Loucy (cell line): Measurements from ENCODE around the gene PAX9.

Experiments used
- H2AFZ ChIP-seq: fragments of 200-600 bp; sonication (generic); 2 replicates; pipeline ENCODE4 v1.6.0; 2016; ENCODE audit warnings: antibody characterized with exemption, mild to moderate bottlenecking, low read length, moderate library complexity
- H3F3A ChIP-seq: fragments of 200-600 bp; 2 replicates; pipeline ENCODE4 v1.6.0; 2016; ENCODE audit warnings: antibody characterized with exemption, low read depth, mild to moderate bottlenecking
- H3K27me3 ChIP-seq: fragments of 200-600 bp; sonication (generic); 2 replicates; pipeline ENCODE4 v1.6.1; 2014; ENCODE audit warnings: low read length, mild to moderate bottlenecking; ENCODE audit not compliant: insufficient read depth, poor library complexity, severe bottlenecking
- H3K36me3 ChIP-seq: fragments of 200-600 bp; sonication (generic); 2 replicates; pipeline ENCODE4 v1.6.1; 2016; ENCODE audit warnings: low read length; ENCODE audit not compliant: insufficient read depth
- H3K4me1 ChIP-seq: fragments of 200-600 bp; sonication (generic); 2 replicates; pipeline ENCODE4 v1.5.1; 2014; ENCODE audit warnings: low read length, mild to moderate bottlenecking; ENCODE audit not compliant: insufficient read depth, poor library complexity, severe bottlenecking
- H3K4me2 ChIP-seq: fragments of 200-600 bp; sonication (generic); 2 replicates; pipeline ENCODE4 v1.6.0; 2014; ENCODE audit warnings: antibody characterized with exemption, low read length, low read depth, mild to moderate bottlenecking; ENCODE audit not compliant: poor library complexity, severe bottlenecking
- H3K4me3 ChIP-seq: fragments of 200-600 bp; sonication (generic); 2 replicates; pipeline ENCODE4 v1.5.1; 2014; ENCODE audit warnings: low read length, mild to moderate bottlenecking, mixed read lengths; ENCODE audit not compliant: poor library complexity, severe bottlenecking
- H3K79me2 ChIP-seq: fragments of 200-600 bp; sonication (generic); 2 replicates; pipeline ENCODE4 v1.6.1; 2014; ENCODE audit warnings: low read length; ENCODE audit not compliant: insufficient read depth
- H3K9ac ChIP-seq: fragments of 200-600 bp; sonication (generic); 2 replicates; pipeline ENCODE4 v1.6.0; 2014; ENCODE audit warnings: mild to moderate bottlenecking, low read depth, low read length, moderate library complexity; ENCODE audit not compliant: poor library complexity, severe bottlenecking
- H3K9me2 ChIP-seq: fragments of 200-600 bp; sonication (generic); replicated peaks from 2 replicates; pipeline ENCODE4 v1.6.1; 2016; ENCODE audit warnings: low read depth, low read length, mixed read lengths
- H3K9me3 ChIP-seq: fragments of 200-600 bp; sonication (generic); 2 replicates; pipeline ENCODE4 v1.6.1; 2014; ENCODE audit warnings: mild to moderate bottlenecking, antibody characterized with exemption, low read length, low read depth; ENCODE audit not compliant: insufficient read depth
- H4K20me1 ChIP-seq: fragments of 200-600 bp; sonication (generic); 2 replicates; pipeline ENCODE4 v1.6.0; 2014; ENCODE audit warnings: antibody characterized with exemption, low read length, mild to moderate bottlenecking; ENCODE audit not compliant: insufficient read depth, poor library complexity, severe bottlenecking
- EZH2phosphoT487 ChIP-seq: fragments of 200-600 bp; IDR thresholded peaks from 2 replicates; pipeline ENCODE4 v1.6.1; 2018; ENCODE audit warnings: antibody characterized with exemption, mild to moderate bottlenecking, moderate library complexity, borderline replicate concordance
- TF ChIP-seq, protein P1 (sequence below): fragments of 200-600 bp; sonication (generic); conservative IDR thresholded peaks from 2 replicates; pipeline ENCODE4 v1.5.1; 2014; ENCODE audit warnings: mild to moderate bottlenecking, antibody characterized with exemption, low read length

Gene PAX9

DNA sequence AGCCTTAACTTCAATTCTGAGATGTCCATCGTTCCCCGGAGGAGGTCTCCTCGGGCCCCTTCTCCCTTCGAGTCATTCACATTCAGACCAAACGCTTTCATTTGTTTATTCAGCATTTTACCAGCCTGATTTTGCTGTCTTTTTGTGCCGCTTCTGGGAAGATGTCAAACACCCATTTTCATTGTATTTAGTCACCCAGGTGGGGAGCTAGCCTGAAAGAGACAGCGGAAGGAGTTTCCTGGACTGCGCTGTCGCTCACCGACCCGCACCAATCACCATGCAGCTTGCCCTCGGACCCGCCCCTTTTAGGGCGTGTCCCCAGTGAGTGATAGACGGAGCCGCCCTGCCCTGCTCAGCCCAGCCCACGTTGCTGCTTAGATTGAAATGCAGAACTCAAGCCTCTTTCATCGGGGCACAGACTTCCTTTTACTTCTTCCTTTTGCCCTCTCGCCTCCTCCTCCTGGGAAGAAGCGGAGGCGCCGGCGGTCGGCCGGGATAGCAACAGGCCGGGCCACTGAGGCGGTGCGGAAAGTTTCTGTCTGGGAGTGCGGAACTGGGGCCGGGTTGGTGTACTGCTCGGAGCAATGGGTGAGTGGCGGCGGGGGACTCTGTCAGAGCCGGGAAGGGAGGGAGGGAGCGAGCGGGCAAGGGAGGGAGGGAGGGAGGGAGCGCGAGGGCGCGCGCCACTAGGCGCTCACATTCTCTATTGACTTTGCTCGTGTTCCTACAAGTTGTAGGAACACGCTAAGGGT, at the start of gene PAX9:
TSS of gene PAX9 (plus strand) at position 355 of the 752 bp plus-strand sequence. CDS start at position 585, 230 bp downstream.
- no peak within 1 kb of the TSS for H3K9ac ChIP-seq
- H3K27me3 ChIP-seq = no peaks in the 10 kb centered on the region

DNA sequence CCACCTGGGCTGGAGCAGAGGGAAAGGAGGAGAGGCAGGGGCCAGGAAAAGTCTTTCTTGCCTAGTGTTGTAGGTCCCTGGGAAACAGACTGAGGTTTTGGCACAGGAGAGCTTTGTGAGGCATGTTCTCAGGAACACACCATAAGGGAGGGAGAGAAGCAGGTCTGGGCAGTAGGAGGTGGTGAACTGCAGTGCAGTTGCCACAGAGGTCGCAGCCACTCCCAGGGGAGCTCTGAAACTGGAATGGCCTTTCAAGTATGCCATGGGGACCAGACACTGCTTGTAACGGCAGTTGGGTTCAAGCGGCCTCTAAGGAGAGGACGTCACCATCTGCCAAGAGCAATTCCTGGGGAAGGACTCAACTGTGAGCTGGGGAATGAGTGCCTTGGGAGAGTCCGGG, 43.8 kb upstream of the PAX9 start:
- TF ChIP-seq, protein P1, sequence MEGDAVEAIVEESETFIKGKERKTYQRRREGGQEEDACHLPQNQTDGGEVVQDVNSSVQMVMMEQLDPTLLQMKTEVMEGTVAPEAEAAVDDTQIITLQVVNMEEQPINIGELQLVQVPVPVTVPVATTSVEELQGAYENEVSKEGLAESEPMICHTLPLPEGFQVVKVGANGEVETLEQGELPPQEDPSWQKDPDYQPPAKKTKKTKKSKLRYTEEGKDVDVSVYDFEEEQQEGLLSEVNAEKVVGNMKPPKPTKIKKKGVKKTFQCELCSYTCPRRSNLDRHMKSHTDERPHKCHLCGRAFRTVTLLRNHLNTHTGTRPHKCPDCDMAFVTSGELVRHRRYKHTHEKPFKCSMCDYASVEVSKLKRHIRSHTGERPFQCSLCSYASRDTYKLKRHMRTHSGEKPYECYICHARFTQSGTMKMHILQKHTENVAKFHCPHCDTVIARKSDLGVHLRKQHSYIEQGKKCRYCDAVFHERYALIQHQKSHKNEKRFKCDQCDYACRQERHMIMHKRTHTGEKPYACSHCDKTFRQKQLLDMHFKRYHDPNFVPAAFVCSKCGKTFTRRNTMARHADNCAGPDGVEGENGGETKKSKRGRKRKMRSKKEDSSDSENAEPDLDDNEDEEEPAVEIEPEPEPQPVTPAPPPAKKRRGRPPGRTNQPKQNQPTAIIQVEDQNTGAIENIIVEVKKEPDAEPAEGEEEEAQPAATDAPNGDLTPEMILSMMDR = no peak
- TF ChIP-seq EZH2phosphoT487 = no peak
- H3K9ac ChIP-seq = no peak overlapping the region
- H3K79me2 ChIP-seq = no peaks in the 10 kb centered on the region
- no peaks in the 10 kb centered on the region for H3K9me3 ChIP-seq
- H3K9me2 ChIP-seq = no peaks in the 10 kb centered on the region
- no peaks in the 10 kb centered on the region for H3F3A ChIP-seq
- H3K27me3 ChIP-seq = no peaks in the 10 kb centered on the region
- no peak overlapping the region for H2AFZ ChIP-seq
- H4K20me1 ChIP-seq = no peaks in the 10 kb centered on the region
- H3K4me3 ChIP-seq = no peak overlapping the region
- H3K4me1 ChIP-seq = peaks cover 13% of the 10 kb centered on the region
- H3K4me2 ChIP-seq = no peak overlapping the region
- H3K36me3 ChIP-seq = no peaks in the 10 kb centered on the region

More for the DNA sequence above, at the start of gene PAX9:
- no peaks in the 10 kb centered on the region for H3F3A ChIP-seq
- H4K20me1 ChIP-seq = no peaks in the 10 kb centered on the region
- TF ChIP-seq, protein P1 = no peak
- no peak for TF ChIP-seq EZH2phosphoT487
- no peaks in the 10 kb centered on the region for H3K9me3 ChIP-seq
- no peak within 1 kb of the TSS for H3K4me3 ChIP-seq
- H3K9me2 ChIP-seq = no peaks in the 10 kb centered on the region
- no peaks in the 10 kb centered on the region for H3K79me2 ChIP-seq
- H3K4me2 ChIP-seq = no peak within 1 kb of the TSS
- H3K36me3 ChIP-seq = no peaks in the 10 kb centered on the region
- H3K4me1 ChIP-seq = no peaks in the 10 kb centered on the region
- H2AFZ ChIP-seq = no peak within 1 kb of the TSS

DNA sequence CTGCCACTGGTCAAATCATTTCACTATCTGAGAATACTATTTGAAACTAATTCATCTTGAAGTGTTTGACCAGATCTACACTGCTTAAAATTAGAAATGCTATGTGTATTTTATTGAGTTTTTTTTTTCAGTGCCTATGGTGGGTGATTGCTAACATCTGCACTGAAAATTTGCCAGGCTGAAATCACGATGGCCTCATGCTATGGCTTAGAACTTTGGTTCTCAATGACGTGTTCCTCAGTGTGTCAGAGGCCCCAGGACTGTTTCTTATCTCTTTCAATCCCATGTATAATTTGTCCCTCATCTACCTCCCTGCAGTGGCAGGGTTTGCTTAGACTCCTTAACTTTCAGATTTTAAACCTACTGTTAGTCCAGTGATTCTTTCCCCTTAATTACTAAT, 43.0 kb upstream of the PAX9 start:
- Histone ChIP-seq H2AFZ (no peak overlapping the region), H3K9me3 (no peaks in the 10 kb centered on the region), H3K4me3 (no peak overlapping the region), H3K27me3 (no peaks in the 10 kb centered on the region), H3K9ac (no peak overlapping the region), H3K36me3 (no peaks in the 10 kb centered on the region), H3K79me2 (no peaks in the 10 kb centered on the region), H4K20me1 (no peaks in the 10 kb centered on the region), H3K9me2 (no peaks in the 10 kb centered on the region), H3K4me1 (peaks cover 13% of the 10 kb centered on the region), H3K4me2 (peak overlapping the region; percentile 36), H3F3A (no peaks in the 10 kb centered on the region)
- TF ChIP-seq, protein P1 = no peak
- no peak for TF ChIP-seq EZH2phosphoT487
